ENCODE results near the gene STOML1. TPM values are rescaled to one million over a fixed set of nuclear protein-coding genes. Genes with fewer than 3 reads are reported as not detected.

Gene STOML1
- total and polyA plus RNA-seq, 9 of the 15 experiments (the other 6 are each of a cell fraction or from before 2014, with no cell fraction given), result 0.25 to 9.7 (median 4.6) TPM

DNA sequence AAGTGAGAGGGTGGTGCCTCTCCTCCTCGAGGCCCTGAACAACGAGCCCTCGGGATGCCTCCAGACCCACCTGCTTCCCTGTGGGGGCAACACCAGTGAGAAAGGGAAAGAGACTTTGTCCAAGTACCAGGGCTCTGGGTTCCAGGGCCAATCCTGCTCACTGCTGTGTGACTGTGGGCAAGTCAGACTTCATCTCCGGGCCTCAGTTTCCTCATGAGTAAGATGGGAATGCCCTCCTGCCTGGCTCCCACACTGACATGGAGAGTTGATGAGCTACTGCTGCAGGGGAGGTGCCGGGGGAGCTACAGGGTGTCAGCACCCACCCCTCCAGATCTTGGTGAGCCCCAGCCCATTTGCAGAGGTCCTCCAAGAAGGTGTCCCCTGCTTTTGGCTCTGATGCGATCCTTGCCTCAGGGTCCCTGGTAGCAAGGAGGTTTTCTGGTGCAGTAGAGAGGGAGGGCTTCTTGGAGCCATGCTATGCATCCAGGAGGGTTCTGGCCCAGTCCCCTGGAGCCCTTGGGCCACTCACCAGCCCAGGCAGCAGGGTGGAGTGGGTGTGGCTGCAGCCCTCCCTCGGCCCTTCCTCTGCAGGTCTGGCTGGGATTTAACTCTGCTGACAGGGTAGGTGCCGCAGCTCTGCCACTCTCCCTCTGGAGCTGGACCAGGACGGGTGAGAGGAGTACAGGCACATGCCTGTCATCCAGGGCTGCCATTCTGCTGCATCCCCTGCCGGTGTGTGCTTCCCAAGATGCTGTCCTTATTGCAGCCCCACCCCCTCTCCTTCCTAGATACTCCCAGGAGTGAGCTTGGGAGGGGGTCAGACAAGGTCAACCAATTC lies 39.0 kb downstream of the STOML1 start:
- no TSS peak for BruUV-seq (replicated peaks)
- ATAC-seq, result no peak
- H3K9me3 ChIP-seq (replicated peaks; ENCODE audit: control insufficient read depth, insufficient read depth, low read depth, low read length), result no peaks in the 10 kb centered on the region
- no peak overlapping the region for H2AFZ ChIP-seq (ENCODE audit: low read depth, low read length)
- POLR2A ChIA-PET, result interaction anchor here (0.7 kb wide), 2 partner anchors 10 to 17 kb away, joined by 3 read pairs; no protein-coding TSS in a partner anchor
- no peak overlapping the region for H3K4me2 ChIP-seq (ENCODE audit: insufficient read depth, low read length)
- peaks cover 5 to 63% of the 10 kb centered on the region in 2 experiments; a peak in 4 of 5 replicates for H3K27me3 ChIP-seq (ENCODE audit: control insufficient read depth in 2 of 2, insufficient read depth in 2 of 2, low read length in 2 of 2)
- in situ Hi-C loops (cut with MboI), result loop anchor here (10.0 to 25.0 kb wide), 2 partner anchors 372 to 1334 kb away; partner anchors contain the start of gene GOLGA6D
- H3K9ac ChIP-seq (ENCODE audit: insufficient read depth in 1 of 2, low read depth in 2 of 2, low read length in 2 of 2), result no peak overlapping the region
- H3K4me3 ChIP-seq, result no peak overlapping the region
- intact Hi-C loops (cut with micrococcal nuclease), result loop anchor here (5.0 kb wide), 1 partner anchor 369 kb away; no protein-coding TSS in a partner anchor
- H3K9me1 ChIP-seq (ENCODE audit: control insufficient read depth, insufficient read depth, low read length), result peaks cover 2% of the 10 kb centered on the region
- H4K20me1 ChIP-seq (replicated peaks; ENCODE audit: control insufficient read depth, insufficient read depth, low read length), result peaks cover 12% of the 10 kb centered on the region; the same call in 1 of the 2 replicates
- DNase-seq (ENCODE audit: extremely low read depth in 1 of 4, low spot score in 3 of 4), result no peak
- H3K27ac ChIP-seq (ENCODE audit: extremely low read depth, low read depth, low read length), result no peak overlapping the region
- no peaks in the 10 kb centered on the region for H3K79me2 ChIP-seq (ENCODE audit: control insufficient read depth, insufficient read depth, low read length)
- 6% methylated on average over 10 of the region's 10 CpGs for WGBS (ENCODE audit: insufficient coverage, low coverage, missing lambda C conversion rate)
- peaks cover 0 to 23% of the 10 kb centered on the region in 2 experiments; a peak in 1 of 5 replicates for H3K4me1 ChIP-seq (replicated peaks in 1 of 2; ENCODE audit: control insufficient read depth in 2 of 2, insufficient read depth in 2 of 2, low read length in 2 of 2)
- TF ChIP-seq, protein P1, sequence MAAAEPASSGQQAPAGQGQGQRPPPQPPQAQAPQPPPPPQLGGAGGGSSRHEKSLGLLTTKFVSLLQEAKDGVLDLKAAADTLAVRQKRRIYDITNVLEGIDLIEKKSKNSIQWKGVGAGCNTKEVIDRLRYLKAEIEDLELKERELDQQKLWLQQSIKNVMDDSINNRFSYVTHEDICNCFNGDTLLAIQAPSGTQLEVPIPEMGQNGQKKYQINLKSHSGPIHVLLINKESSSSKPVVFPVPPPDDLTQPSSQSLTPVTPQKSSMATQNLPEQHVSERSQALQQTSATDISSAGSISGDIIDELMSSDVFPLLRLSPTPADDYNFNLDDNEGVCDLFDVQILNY (CRISPR knock-in tag; IDR thresholded peaks at IDR 0.05), result no peak
- TF ChIP-seq, protein P2, sequence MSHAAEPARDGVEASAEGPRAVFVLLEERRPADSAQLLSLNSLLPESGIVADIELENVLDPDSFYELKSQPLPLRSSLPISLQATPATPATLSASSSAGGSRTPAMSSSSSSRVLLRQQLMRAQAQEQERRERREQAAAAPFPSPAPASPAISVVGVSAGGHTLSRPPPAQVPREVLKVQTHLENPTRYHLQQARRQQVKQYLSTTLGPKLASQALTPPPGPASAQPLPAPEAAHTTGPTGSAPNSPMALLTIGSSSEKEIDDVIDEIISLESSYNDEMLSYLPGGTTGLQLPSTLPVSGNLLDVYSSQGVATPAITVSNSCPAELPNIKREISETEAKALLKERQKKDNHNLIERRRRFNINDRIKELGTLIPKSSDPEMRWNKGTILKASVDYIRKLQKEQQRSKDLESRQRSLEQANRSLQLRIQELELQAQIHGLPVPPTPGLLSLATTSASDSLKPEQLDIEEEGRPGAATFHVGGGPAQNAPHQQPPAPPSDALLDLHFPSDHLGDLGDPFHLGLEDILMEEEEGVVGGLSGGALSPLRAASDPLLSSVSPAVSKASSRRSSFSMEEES (CRISPR knock-in tag; IDR thresholded peaks at IDR 0.05), result no peak
- TF ChIP-seq, protein P3, sequence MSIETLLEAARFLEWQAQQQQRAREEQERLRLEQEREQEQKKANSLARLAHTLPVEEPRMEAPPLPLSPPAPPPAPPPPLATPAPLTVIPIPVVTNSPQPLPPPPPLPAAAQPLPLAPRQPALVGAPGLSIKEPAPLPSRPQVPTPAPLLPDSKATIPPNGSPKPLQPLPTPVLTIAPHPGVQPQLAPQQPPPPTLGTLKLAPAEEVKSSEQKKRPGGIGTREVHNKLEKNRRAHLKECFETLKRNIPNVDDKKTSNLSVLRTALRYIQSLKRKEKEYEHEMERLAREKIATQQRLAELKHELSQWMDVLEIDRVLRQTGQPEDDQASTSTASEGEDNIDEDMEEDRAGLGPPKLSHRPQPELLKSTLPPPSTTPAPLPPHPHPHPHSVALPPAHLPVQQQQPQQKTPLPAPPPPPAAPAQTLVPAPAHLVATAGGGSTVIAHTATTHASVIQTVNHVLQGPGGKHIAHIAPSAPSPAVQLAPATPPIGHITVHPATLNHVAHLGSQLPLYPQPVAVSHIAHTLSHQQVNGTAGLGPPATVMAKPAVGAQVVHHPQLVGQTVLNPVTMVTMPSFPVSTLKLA (conservative IDR thresholded peaks at IDR 0.05), result no peak
- TF ChIP-seq NBN (IDR thresholded peaks at IDR 0.05; ENCODE audit: low read depth), result no peak
- CTCF ChIA-PET (ENCODE audit: low intra/inter-chr PET ratio), result no interaction called here
- H3K36me3 ChIP-seq (ENCODE audit: control insufficient read depth, insufficient read depth, low read length), result no peaks in the 10 kb centered on the region
- no peak for FAIRE-seq
